GM19395 (cell line): ENCODE results near the gene LENG9.
"Not testable (repeated sequence)": the region's sequence is repeated elsewhere in the genome, so short reads cannot be mapped to it uniquely, and the experiment has no call there.

Source experiments
- ATAC-seq: cut with Tn5 transposase; IDR thresholded peaks from one replicate; pipeline ENCODE4 v1.9.1; 2021; ENCODE audit warnings: mild to moderate bottlenecking, moderate library complexity; ENCODE audit not compliant: unreplicated experiment

Gene LENG9

DNA sequence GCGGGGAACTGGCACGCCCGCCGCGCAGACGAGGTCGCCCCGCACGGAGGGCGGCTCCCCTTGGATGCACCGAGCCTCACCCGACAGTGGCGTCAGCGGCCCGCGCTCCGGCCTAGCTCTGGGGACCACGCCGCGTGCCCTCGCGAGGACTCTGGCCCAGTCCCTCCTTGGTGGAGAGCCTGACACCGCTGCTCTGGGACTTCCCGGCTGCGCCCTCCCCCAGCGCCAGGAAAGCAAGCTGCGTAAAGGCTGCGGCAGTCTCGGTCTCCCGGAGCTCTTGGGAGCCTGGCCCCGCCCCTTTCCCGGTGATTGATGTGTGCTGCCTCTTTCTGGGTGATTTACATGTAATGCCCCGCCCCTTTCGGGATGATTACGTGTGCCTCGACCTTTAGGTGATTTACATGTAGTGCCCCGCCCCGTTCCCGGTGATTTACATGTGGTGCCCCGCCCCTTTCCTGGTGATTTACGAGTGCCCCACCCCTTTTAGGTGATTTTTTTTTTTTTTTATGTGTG is at the start of gene LENG9:
Gene LENG9 (minus strand): TSS at position 248 of the 513 bp plus-strand sequence. CDS start 252 bp downstream, outside the sequence.
- peak; percentile 61 for ATAC-seq

DNA sequence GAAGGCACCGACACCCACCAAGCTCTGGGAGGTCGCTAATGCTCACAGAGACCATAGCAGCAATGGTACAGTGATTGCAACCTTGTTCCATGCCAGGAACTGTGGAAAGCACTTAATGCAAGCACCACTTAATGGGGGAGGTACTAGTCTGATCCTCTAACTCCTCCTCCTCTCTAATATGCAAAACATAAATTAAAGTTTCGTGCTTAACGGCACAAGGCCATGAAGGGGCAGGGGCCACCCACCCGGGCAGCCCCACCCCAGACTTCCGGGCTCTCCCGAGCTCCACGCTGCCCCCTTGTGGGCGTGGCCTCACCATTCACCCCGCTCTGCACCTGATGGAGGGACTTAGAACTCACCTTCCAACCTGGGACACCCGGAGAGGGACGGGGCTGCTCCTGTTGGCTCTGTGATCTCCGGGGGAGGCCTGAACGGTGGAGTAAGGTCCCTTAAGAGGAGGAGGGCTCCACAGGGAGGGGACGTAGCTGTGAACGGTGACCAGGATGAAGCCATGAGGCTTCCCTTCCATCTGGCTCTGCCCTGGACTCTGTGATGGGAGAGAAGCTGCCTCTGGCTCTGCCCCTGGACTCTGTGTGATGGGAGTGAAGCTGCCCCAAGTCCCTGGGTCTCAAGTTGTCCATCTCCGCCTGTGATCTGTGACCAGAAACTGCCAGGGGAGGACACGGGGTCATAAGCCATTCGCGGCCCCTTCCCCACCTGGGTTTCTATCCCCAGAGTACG is 45.8 kb upstream of the LENG9 start:
- not testable (repeated sequence) for ATAC-seq

DNA sequence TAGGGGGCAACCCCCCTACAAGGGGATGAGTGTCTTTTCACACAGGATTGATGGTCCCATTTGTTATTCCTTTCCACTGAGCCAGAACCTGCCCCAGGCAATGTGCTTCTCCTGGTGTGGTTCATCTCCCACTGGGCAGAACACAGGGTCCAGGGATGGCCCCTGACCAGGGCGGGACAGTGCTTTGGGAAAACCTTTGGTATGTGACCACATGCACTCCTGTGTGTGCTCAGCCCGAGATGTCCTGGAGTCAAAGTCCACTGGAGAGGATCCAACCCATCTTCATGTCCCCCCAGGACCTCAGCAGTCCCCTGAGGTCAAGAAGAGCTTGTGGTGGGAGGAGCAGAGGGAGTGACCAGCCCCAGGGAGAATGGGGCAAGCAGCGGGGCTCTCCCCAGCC is 44.9 kb upstream of the LENG9 start:
- not testable (repeated sequence) for ATAC-seq

DNA sequence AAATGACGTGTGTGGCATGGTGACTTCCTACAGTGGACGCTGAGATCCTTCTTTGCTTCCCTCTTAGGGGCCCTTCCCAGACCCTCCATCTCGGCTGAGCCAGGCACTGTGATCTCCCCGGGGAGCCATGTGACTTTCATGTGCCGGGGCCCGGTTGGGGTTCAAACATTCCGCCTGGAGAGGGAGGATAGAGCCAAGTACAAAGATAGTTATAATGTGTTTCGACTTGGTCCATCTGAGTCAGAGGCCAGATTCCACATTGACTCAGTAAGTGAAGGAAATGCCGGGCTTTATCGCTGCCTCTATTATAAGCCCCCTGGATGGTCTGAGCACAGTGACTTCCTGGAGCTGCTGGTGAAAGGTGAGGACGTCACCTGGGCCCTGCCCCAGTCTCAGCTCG is 44.2 kb upstream of the LENG9 start:
- no peak for ATAC-seq

DNA sequence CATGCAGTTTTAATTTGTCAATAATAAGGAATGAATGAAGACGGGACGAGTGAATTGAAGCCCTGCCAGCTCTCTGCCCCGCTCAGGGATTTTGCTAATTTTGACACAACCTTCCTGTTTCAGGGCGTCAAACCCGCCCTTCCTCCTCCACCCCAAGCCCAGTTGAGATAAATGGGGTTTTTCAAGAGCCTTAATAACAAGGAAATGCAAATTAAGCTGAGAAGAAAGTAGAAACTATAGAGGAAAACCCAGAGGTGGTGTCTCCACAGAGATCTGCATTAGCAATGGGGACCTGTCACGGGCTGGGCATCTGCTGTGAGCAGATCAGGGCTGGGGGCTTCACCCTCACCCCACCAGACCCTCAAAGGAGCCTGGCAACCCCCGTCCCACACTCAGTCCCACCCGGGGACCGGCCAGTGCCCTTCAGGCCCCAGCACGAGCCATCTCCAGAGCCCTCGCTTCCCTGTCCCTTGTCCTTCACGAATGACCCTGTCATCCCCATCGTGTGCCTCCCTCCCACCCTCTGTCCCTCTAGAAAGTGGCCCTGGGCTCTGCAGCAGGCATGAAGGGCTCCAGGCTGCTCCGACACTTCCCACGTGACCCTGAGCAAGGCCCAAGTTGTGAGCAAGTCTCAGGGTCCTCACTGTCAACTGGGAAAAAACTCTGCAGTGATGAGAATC is 43.6 kb upstream of the LENG9 start:
- ATAC-seq, result not testable (repeated sequence)

DNA sequence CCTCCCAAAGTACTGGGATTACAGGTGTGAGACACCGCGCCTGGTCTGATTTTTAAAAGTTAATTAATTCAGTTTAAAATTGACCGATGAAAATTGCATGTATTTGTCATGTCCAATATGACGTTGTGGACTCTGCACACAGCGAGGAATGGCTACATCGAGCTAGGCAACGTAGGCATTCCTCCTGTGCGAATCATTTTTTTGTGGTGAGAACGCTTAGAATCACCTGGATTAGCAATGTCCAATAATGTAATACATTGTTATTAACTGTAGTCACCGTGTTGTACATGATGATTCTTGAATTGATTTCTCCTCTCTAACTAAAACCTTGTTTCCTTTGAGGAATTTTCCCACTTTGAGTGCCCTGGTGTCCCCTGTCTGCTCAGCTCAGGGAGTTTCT is 42.5 kb upstream of the LENG9 start:
- ATAC-seq, result no peak

DNA sequence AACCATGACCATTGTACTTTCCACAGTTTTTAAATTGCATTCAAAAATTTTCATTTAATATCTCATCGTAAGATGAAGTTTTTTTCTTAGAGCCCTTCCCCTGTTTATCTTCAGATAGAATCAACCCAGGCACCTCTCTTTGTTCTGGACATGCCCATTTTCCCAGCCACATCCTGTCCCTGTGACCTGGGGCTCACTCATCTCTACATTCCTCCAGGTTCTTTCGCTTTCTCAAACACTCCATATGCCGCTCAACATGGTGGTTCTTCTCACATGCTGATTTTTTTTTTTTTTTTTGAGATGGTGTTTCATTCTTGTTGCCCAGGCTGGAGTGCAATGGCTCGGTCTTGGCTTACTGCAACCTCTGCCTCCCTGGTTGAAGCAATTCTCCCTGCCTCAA is 42.0 kb upstream of the LENG9 start:
- ATAC-seq, result not testable (repeated sequence)

DNA sequence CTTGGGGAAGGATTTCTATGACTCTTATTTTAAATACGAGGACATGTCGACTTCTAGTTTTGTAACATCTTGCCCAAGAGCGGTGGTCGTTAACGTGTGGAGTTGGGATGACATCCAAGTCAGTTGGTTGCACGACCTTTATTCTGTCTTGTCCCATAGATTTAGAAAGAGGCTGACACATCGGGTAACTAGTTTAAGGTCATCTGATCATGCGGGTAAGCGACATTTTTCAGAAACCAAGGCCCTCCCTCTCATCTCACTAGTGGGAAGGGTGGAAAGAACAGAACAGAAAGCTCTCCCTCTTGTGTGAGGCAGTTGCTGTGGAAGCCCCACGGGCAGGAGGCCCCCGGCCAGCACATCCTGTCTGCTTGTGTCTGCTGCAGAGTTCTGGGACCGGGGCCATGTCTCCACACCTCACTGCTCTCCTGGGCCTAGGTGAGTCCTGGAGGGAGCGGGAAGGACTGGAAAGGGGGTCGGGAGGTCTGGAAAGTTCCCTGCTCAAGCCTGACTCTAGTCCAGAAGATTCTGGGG is 39.0 kb upstream of the LENG9 start, which contains the start of gene LAIR2:
Gene LAIR2 (plus strand): TSS at position 314 of the 531 bp plus-strand sequence. CDS start 88 bp downstream, at position 402.
- ATAC-seq, result no peak

DNA sequence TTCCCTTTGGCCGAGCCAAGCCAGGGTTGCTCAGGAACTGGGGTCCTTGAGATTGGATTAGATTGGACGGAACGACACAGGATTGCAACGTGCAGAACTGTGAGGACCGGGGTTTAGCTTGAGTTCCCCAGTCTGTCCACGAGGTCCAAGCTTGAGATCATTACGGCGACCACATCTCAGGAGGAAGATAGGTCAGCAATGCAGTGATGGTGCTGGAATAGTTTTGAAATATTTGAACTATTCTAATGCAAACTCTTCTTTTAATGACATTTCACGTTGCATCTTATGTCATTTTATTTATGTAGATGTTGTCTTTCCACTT is 34.8 kb upstream of the LENG9 start:
- not testable (repeated sequence) for ATAC-seq

DNA sequence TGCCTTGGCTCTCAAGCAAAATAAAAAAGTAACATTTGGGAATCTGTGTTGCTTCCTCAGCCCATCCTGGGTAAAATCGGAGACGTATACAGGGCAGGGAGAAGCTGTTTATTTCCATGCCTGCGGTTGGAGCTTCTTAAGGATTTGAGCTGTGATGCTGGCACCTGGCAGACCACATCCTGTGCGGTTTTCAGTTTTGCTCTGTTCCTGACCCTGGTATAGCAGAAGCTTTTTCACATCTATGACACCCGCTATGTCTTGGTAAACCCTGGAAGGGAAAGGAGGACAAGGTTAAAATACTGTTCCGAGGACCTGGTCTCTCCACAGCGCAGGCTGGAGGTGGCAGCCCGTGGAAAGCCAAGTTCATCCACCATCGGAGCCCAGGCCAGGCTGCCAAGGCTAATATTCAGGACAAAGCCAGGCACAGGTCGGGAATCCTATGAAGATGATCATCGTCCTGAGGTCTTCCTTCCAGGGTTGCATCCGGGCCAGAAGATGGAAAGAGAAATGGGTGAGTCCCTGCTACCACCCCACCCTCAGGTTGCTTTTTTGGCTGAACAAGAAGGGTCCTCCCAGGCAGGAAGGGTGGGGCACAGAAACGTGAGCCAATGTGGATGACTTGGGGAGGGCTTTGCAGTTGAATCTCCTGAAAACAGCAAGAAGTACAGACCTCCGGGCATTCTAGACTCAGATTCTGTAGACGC is 34.3 kb upstream of the LENG9 start:
- ATAC-seq, result not testable (repeated sequence)

DNA sequence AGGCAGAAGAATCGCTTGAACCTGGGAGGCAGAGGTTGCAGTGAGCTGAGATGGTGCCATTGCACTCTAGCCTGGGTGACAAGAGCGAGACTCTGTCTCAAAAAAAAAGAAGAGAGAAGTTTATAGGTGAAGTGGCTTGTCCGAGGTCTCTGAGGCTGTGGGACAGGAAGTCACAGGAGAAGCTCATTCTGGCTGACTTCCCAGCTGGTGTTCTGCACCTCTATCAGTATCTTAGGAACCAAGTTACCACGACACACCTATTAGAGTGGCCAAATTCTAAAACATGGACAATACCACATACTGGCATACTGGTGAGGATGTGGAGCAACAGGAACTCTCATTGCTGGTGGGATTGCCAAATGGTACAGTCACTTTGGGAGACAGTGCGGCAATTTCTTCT is 31.7 kb upstream of the LENG9 start:
- not testable (repeated sequence) for ATAC-seq

DNA sequence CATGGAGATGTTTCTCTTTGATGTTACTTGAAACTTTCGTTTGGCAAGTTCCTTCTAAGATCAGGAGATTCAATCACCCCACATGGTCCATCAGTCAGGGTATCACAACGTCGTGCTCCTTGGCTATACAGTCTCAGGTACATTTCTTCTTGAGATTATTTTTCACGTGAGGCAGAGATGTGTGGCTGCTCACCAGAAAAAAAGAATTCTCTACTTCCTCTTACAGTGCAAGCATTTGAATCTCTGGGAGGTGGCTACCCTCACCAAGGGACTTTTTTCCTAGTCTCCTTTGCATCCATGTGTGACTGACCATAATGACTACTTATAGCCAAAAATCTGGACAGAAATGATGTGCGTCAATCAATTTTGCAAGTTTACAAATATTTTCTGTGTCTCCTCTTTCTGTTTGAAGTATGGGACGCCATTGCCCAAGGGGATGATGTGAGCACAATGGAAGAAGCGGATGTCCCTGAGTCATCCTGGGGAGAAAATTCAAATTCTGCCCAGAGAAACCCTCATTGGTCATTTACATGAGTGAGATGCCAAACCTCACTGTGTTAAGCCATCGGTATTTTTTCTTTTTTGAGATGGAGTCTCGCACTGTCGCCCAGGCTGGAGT is 30.5 kb upstream of the LENG9 start:
- ATAC-seq, result no peak

DNA sequence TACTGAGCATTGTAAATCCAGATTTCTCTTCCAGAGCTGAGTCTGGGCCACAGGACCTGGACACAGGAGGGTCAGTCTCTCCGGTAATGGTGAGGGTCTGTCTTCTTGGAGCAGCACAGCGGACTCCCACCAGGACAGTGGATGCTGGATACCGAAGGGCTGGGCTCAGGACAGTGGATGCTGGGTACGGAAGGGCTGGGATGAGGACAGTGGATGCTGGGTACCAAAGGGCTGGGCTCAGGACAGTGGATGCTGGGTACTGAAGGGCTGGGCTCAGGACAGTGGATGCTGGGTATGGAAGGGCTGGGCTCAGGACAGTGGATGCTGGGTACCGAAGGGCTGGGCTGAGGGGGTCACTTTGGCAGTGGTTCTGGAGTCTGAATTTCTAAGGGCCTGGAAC is 29.5 kb upstream of the LENG9 start:
- not testable (repeated sequence) for ATAC-seq

DNA sequence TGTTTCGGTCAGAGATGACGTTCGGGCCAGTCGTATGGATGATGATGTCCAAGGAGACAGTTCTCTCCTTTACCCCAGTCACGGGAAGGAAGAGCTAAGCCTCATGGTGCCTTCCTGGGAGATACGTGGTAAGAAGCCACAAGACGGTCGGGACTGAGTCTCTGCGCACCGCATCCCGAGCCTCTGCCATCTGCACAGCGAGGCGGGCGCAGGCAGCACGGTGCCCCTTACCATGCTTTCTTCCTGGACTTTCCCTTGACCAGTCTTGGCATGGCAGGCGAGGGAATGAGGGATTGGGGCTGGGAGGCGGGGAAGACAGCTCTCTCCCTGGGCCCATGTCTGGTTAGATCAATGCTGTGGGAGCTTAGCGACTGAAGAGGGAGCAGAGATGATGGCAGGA is 29.0 kb upstream of the LENG9 start:
- ATAC-seq, result no peak

DNA sequence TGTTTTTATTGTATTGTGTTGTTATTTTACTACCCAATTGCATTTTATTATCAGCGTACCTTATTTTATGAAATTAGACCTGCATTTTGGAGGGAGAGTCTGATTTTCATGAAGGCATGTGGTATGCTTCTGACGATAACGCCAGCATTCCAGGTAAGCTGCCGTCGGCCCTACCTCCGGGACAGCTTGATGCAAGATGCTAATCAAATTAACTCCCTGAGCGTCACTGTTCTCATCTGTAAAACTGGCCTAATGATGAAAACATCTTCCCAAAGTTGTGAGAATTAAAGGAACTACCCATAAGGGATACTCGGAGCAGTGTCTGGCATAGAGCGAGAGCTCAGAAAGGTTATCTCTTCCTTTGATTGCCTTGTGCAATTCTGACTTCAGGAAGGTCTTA is 26.2 kb upstream of the LENG9 start:
- ATAC-seq, result no peak

DNA sequence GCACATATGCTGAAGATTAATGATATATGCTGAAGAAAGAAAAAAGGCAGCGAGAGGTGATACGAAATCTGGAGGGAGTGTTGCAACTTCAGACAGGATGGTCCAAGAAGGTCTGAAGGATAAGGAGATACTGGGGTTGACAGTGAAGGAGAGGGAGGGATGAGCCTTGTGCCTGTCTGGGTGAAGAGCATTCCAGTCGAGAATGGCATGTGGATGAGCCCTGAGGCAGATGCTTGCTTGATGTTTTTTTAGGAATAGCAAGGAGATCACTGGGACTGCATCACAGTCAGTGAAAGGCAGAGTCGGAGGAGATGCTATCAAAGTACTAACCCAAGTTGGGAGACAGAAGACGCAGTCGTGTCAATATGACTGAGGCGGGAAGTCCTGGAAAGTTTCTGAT is 25.8 kb upstream of the LENG9 start:
- no peak for ATAC-seq

DNA sequence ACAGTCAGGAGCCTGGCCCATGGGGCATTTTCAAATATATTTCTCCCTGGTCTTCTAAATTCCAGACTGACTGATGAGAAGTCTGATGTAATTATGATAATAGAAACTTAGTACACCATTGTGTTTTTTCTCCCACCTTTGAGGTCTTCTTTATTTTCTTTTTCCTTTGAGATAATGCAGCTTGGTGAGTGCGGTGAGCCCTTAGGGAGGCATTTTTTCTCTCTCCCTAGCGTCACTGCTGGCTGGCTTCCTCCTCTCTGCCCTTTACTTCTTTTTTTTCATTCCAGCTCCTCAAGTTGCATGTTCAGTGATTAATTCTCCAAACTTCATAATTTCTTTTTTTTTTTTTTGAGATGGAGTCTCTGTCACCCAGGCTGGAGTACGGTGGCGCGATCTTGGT is 22.3 kb upstream of the LENG9 start:
- ATAC-seq, result no peak

DNA sequence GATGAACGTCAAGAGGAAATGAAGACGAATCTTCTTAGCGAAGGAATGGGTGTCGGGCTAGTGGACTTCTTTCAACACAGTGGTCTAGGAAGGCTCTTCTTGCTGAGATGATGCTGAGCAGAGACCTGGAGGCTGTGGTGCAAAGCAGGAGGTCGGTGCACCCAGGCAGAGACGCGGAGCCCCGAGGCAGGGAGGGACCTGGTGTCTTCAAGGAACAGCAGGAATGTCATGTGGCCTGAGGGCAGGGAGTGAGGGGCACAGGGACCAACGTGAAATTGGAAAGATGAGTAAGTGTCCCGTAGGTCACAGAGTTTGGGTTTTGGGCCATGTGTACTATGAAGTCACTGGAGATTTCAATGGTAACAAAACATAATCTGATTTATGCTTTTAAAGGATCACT is 20.9 kb upstream of the LENG9 start:
- ATAC-seq, result no peak

DNA sequence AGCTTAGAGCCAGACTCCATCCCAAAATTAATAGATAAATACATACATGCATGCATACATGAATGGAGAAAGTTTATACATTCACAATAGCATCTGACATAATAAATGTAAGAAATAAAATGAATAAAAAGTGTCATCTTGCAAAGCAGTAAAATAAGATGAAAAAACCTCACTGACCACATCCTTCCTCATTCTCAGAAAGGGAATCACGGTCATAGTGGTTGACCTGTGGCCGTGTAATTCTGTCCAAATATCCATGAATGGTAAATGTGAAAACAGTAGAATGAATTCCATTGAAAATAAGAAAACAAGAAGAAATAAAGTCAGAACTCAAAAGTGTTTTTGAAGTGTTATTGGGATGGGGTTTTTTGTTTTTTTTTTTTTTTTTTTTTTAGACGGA is 19.3 kb upstream of the LENG9 start:
- no peak for ATAC-seq

DNA sequence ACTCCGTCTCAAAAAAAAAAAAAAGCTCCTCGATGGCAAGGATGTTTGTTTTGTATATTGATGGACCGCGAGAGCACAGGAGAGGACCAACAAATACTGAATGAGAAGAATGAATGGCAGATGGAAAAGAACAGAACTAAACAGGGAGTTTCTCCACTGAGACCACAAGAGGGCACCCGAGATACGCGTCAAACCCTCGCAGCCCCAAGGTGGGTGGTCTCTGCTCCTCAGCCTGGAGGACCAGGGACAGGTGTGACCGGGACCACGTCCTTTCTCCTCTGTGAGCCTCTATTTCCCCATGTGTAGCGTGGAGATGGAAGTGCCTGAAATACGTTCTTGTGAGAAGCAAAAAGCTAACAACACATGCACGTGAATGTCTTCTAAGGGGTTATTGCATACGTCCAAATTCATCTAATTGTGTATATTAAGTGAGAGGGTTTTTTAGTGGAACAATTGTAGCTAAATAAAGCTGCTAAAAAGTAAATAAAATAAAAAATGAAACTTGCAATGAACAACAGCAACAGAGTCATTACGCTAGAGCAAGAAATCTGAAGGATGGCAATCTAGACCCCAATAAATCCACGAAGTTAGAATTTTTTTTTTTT is 17.9 kb upstream of the LENG9 start:
- no peak for ATAC-seq

DNA sequence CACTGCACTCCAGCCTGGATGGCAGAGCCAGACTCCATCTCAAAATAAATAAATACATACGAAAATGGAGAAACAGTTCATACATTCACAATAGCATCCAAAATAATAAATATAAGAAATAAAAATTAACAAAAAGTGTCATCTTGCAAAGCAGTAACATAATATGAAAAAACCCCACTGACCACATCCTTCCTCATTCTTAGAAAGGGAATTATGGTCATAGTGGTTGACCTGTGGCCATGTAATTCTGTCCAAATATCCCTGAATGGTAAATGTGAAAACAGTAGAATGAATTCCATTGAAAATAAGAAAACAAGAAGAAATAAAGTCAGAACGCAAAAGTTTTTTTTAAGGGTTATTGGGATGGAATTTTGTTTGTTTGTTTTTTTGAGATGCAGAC is 16.5 kb upstream of the LENG9 start:
- ATAC-seq, result no peak
